IMR-90 (cell line): ENCODE data around the gene MYL12B. TPM values are rescaled to one million over a fixed set of nuclear protein-coding genes. Genes with fewer than 3 reads are reported as not detected.

Experiments
- ATAC-seq: fragments of 200-7000 bp; cut with Tn5 transposase; 2 replicates; pipeline ENCODE4 v1.9.1; 2020; ENCODE audit warnings: low read depth, mild to moderate bottlenecking, moderate library complexity
- BruUV-seq: library from RNA; stranded (reverse); fragments of 400-500 nt; replicated peaks from 2 replicates; lab custom pipeline; 2021; lab: Mats Ljungman, UMichigan
- CTCF ChIA-PET: fragments of 300-600 bp; formaldehyde crosslinking; extraction: SDS; loops from one replicate; lab custom pipeline; 2021; ENCODE audit warnings: antibody characterized with exemption; lab: Yijun Ruan, JAX
- POLR2A ChIA-PET: fragments of 300-600 bp; sonication (Branson Sonifier 250); formaldehyde crosslinking; loops from one replicate; lab custom pipeline; 2022; ENCODE audit warnings: antibody characterized with exemption; ENCODE audit not compliant: unreplicated experiment; lab: Charles Lee
- DNase-seq: peaks from one replicate; pipeline ENCODE4 v3.0.0; 2013
- H2AFZ ChIP-seq: replicated peaks from 2 replicates; pipeline ENCODE3; 2013; ENCODE audit warnings: low read length, mild to moderate bottlenecking; ENCODE audit not compliant: poor library complexity
- H2AK5ac ChIP-seq: 2 replicates; pipeline ENCODE4 v1.6.1; 2013; ENCODE audit warnings: low read depth, low read length, inconsistent platforms
- H2AK9ac ChIP-seq: replicated peaks from 2 replicates; pipeline ENCODE3; 2013; ENCODE audit warnings: mild to moderate bottlenecking, low read depth, low read length, moderate library complexity; ENCODE audit not compliant: poor library complexity
- H2BK120ac ChIP-seq: 2 replicates; pipeline ENCODE4 v1.6.1; 2013; ENCODE audit warnings: low read depth, low read length, inconsistent platforms
- H2BK15ac ChIP-seq: 3 replicates; pipeline ENCODE4 v1.6.1; 2013; ENCODE audit warnings: low read depth, low read length, inconsistent platforms
- H2BK20ac ChIP-seq: 2 replicates; pipeline ENCODE4 v1.6.1; 2013; ENCODE audit warnings: low read depth, mild to moderate bottlenecking, inconsistent platforms, low read length, moderate library complexity
- H2BK5ac ChIP-seq: 2 replicates; pipeline ENCODE4 v1.6.1; 2013; ENCODE audit warnings: mild to moderate bottlenecking, low read depth, low read length, inconsistent platforms; ENCODE audit not compliant: poor library complexity, severe bottlenecking
- H3K14ac ChIP-seq: replicated peaks from 2 replicates; pipeline ENCODE4 v1.6.1; 2013; ENCODE audit warnings: low read depth, low read length, inconsistent platforms
- H3K18ac ChIP-seq: 2 replicates; pipeline ENCODE4 v1.6.1; 2013; ENCODE audit warnings: low read depth, low read length, control low read depth
- H3K23ac ChIP-seq: 2 replicates; pipeline ENCODE4 v1.6.1; 2013; ENCODE audit warnings: low read depth, low read length, inconsistent platforms
- H3K27ac ChIP-seq: 2 replicates; pipeline ENCODE4 v1.5.1; 2013; ENCODE audit warnings: mild to moderate bottlenecking, control low read depth, low read length; ENCODE audit not compliant: insufficient read depth
- H3K27me3 ChIP-seq: 2 replicates; pipeline ENCODE4 v1.6.1; 2013; ENCODE audit warnings: low read length; ENCODE audit not compliant: control insufficient read depth, insufficient read depth
- H3K36me3 ChIP-seq: 2 replicates; pipeline ENCODE4 v1.6.1; 2013; ENCODE audit warnings: low read length, mixed read lengths; ENCODE audit not compliant: control insufficient read depth, insufficient read depth
- H3K4ac ChIP-seq: 2 replicates; pipeline ENCODE4 v1.6.1; 2013; ENCODE audit warnings: low read depth, low read length, inconsistent platforms
- H3K4me1 ChIP-seq: 2 replicates; pipeline ENCODE4 v1.6.1; 2013; ENCODE audit warnings: low read length, mixed read lengths; ENCODE audit not compliant: control insufficient read depth, insufficient read depth
- H3K4me2 ChIP-seq: 2 replicates; pipeline ENCODE4 v1.6.1; 2013; ENCODE audit warnings: low read depth, mild to moderate bottlenecking, control low read depth, low read length, moderate library complexity
- H3K4me3 ChIP-seq: 2 replicates; pipeline ENCODE4 v1.5.1; 2013; ENCODE audit warnings: low read depth, mild to moderate bottlenecking, control low read depth, low read length, moderate library complexity; ENCODE audit not compliant: insufficient read depth
- H3K56ac ChIP-seq: 2 replicates; pipeline ENCODE4 v1.6.1; 2013; ENCODE audit warnings: low read length, inconsistent platforms; ENCODE audit not compliant: insufficient read depth; ENCODE audit errors: extremely low read depth
- H3K79me1 ChIP-seq, 2 experiments: 2 replicates each; pipeline ENCODE4 v1.6.1; 2013; ENCODE audit warnings: low read length in 2 of 2, inconsistent platforms in 1 of 2, low read depth in 1 of 2
- H3K9ac ChIP-seq: 2 replicates; pipeline ENCODE4 v1.6.1; 2013; ENCODE audit warnings: low read depth, low read length, control low read depth
- H3K9me1 ChIP-seq: 2 replicates; pipeline ENCODE4 v1.6.1; 2013; ENCODE audit warnings: low read length, inconsistent platforms; ENCODE audit not compliant: insufficient read depth
- H3K9me3 ChIP-seq: 2 replicates; pipeline ENCODE4 v1.6.1; 2013; ENCODE audit warnings: low read length; ENCODE audit not compliant: control insufficient read depth, insufficient read depth
- H4K20me1 ChIP-seq: 2 replicates; pipeline ENCODE4 v1.6.1; 2013; ENCODE audit warnings: low read length, inconsistent platforms; ENCODE audit not compliant: insufficient read depth
- H4K5ac ChIP-seq: 2 replicates; pipeline ENCODE4 v1.6.1; 2013; ENCODE audit warnings: mild to moderate bottlenecking, low read depth, low read length, control low read depth
- H4K8ac ChIP-seq, 2 experiments: 2 replicates each; pipeline ENCODE4 v1.6.1; 2013; ENCODE audit warnings: low read depth in 2 of 2, low read length in 2 of 2, control low read depth in 1 of 2, inconsistent platforms in 1 of 2
- H4K91ac ChIP-seq: 2 replicates; pipeline ENCODE4 v1.6.1; 2013; ENCODE audit warnings: low read depth, low read length, inconsistent platforms; ENCODE audit not compliant: insufficient read depth
- CHD1 ChIP-seq: IDR thresholded peaks from 2 replicates; pipeline ENCODE4 v1.6.1; 2012; ENCODE audit warnings: low read depth, low read length, improper control_type of control experiment
- CTCF ChIP-seq: conservative IDR thresholded peaks from 2 replicates; pipeline ENCODE4 v1.5.1; 2012; ENCODE audit warnings: mild to moderate bottlenecking, low read depth, low read length, improper control_type of control experiment
- FOS ChIP-seq: fragments of 150-350 bp; IDR thresholded peaks from 2 replicates; pipeline ENCODE4 v1.6.1; 2016; ENCODE audit warnings: low read depth, low read length
- MAFK ChIP-seq: IDR thresholded peaks from 2 replicates; pipeline ENCODE4 v1.6.1; 2012; ENCODE audit warnings: low read depth, low read length, improper control_type of control experiment
- MXI1 ChIP-seq: IDR thresholded peaks from 2 replicates; pipeline ENCODE4 v1.6.1; 2012; ENCODE audit warnings: low read depth, mild to moderate bottlenecking, low read length, moderate library complexity, borderline replicate concordance
- NFE2L2 ChIP-seq: fragments of 150-350 bp; IDR thresholded peaks from 2 replicates; pipeline ENCODE4 v1.6.1; 2016; ENCODE audit warnings: low read depth, mild to moderate bottlenecking, low read length
- POLR2A ChIP-seq: IDR thresholded peaks from 2 replicates; pipeline ENCODE4 v1.6.1; 2012; ENCODE audit warnings: mild to moderate bottlenecking, low read depth, low read length
- RCOR1 ChIP-seq: IDR thresholded peaks from 2 replicates; pipeline ENCODE4 v1.6.1; 2012; ENCODE audit warnings: mild to moderate bottlenecking, low read length, improper control_type of control experiment; ENCODE audit not compliant: insufficient replicate concordance
- RFX5 ChIP-seq: IDR thresholded peaks from 2 replicates; pipeline ENCODE4 v1.8.0; 2012; ENCODE audit warnings: low read depth, mild to moderate bottlenecking, low read length, moderate library complexity
- WGBS, 2 experiments: methylation state at CpG; one replicate each; pipeline versions ENCODE4 v1.1.5 to v1.1.7; 2013; ENCODE audit warnings: missing lambda C conversion rate in 2 of 2; ENCODE audit not compliant: insufficient read length in 1 of 2; ENCODE audit errors: extremely low coverage in 2 of 2; 5-methylcytosine and 5-hydroxymethylcytosine counted together
- dilution Hi-C: fragments of 300-500 bp; cut with HindIII; formaldehyde crosslinking; loops from one replicate; pipeline ENCODE4 v1.14.3; 2018; ENCODE audit warnings: low sequenced_read_pairs; ENCODE audit not compliant: unreplicated experiment
- in situ Hi-C: fragments of 300-500 bp; cut with MboI; formaldehyde crosslinking; loops from 3 replicates; pipeline ENCODE4 v1.14.3; 2019; ENCODE audit warnings: low sequenced_read_pairs, inconsistent platforms, mixed read lengths
- intact Hi-C: fragments of 100-400 bp; cut with micrococcal nuclease; formaldehyde crosslinking; loops from 2 replicates; pipeline ENCODE4 v1.10.0; 2022
- polyA plus RNA-seq, 3 experiments: library from polyadenylated mRNA; depleted of rRNA; stranded (reverse); fragments of >200 nt; gene quantifications; 2 replicates each; pipeline ENCODE4 v1.2.3, GENCODE V29; 2012; ENCODE audit warnings: low replicate concordance in 1 of 3
- total RNA-seq: library from RNA; depleted of rRNA; stranded (reverse); fragments of >200 nt; gene quantifications from 2 replicates; pipeline ENCODE4 v1.2.3, GENCODE V29; 2012
- TF ChIP-seq, protein P1 (sequence below): fragments of 150-350 bp; IDR thresholded peaks from 2 replicates; pipeline ENCODE4 v1.6.1; 2016; ENCODE audit warnings: low read depth, mild to moderate bottlenecking, low read length, moderate library complexity, borderline replicate concordance

Gene MYL12B
- total and polyA plus RNA-seq, 2 of the 4 experiments (the other 2 are of a cell fraction), result 692 to 816 TPM

DNA sequence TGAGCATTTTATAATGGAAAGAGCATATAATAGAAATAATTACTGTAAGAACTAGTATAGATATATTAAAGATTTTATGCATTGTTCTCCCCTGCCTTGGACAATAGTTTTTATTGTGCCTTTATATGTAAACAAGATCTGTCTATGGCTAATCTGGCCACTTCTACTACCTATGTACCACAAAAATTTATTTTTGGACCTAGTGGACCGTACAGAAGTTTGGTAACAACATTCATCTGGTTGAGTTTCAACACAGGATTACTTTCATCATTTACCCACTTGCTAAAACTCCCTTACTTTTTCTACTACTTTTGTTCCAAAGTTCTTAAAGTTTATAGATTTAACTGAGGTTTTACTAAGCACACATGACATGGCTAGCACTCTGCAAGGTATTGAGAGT lies 28.9 kb upstream of the MYL12B start:
- ChIA-PET POLR2A (no interaction called here), CTCF (no interaction called here)
- Histone ChIP-seq H2BK5ac (no peak overlapping the region), H3K18ac (no peak overlapping the region), H3K4me3 (no peak overlapping the region), H4K20me1 (no peaks in the 10 kb centered on the region), H3K9ac (no peak overlapping the region), H4K8ac (no peak overlapping the region), H3K4ac (no peak overlapping the region), H3K9me3 (no peaks in the 10 kb centered on the region), H3K23ac (no peak overlapping the region), H3K4me1 (no peaks in the 10 kb centered on the region), H3K14ac (no peak overlapping the region), H3K27me3 (no peaks in the 10 kb centered on the region; the same call in none of the 2 replicates), H2BK15ac (no peak overlapping the region), H3K56ac (no peak overlapping the region), H3K79me1 (no peaks in the 10 kb centered on the region), H2AK9ac (no peak overlapping the region), H4K5ac (no peak overlapping the region), H2BK20ac (no peak overlapping the region), H3K4me2 (no peak overlapping the region), H3K27ac (no peak overlapping the region), H2AFZ (no peak overlapping the region), H2BK120ac (no peak overlapping the region), H2AK5ac (no peak overlapping the region), H3K36me3 (no peaks in the 10 kb centered on the region), H4K91ac (no peak overlapping the region), H3K9me1 (no peaks in the 10 kb centered on the region)
- intact Hi-C loops, result no loop called here
- TF ChIP-seq RCOR1 (no peak), RFX5 (no peak), FOS (no peak), MAFK (no peak), CHD1 (no peak), NFE2L2 (no peak), MXI1 (no peak), POLR2A (no peak), CTCF (no peak)
- TF ChIP-seq, protein P1, sequence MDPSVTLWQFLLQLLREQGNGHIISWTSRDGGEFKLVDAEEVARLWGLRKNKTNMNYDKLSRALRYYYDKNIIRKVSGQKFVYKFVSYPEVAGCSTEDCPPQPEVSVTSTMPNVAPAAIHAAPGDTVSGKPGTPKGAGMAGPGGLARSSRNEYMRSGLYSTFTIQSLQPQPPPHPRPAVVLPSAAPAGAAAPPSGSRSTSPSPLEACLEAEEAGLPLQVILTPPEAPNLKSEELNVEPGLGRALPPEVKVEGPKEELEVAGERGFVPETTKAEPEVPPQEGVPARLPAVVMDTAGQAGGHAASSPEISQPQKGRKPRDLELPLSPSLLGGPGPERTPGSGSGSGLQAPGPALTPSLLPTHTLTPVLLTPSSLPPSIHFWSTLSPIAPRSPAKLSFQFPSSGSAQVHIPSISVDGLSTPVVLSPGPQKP, result no peak
- ATAC-seq, result no peak
- no TSS peak for BruUV-seq
- WGBS, 2 experiments, result no CpG with 5 or more reads among the region's 1 CpG
- dilution Hi-C loops, result no loop called here
- in situ Hi-C loops, result no loop called here
- no peak for DNase-seq
